Gastrocnemius medialis (tissue), 4 donors: Measurements from ENCODE around the gene TFCP2L1.

ENCODE experiments used
- CTCF ChIP-seq, 5 experiments: fragments of 450-650 bp in 3 of 5; fragments of 200-600 bp in 2 of 5; sonication (generic) in 2 of 5; IDR thresholded peaks in 4 of 5; conservative IDR thresholded peaks in 1 of 5; 1 replicate in 4 of 5; 2 replicates in 1 of 5; pipeline ENCODE4 v1.5.1; 2016 to 2019; ENCODE audit warnings: antibody characterized with exemption in 5 of 5, mild to moderate bottlenecking in 3 of 5, moderate library complexity in 3 of 5
- POLR2A ChIP-seq, 2 donors: fragments of 450-650 bp; IDR thresholded peaks; one replicate each; pipeline ENCODE4 v1.6.1; 2017; ENCODE audit warnings: antibody characterized with exemption in 2 of 2, mild to moderate bottlenecking in 2 of 2, moderate library complexity in 2 of 2

GRCh38 chr2:121289271-121289670 is 4.3 kb upstream of the TFCP2L1 start:
- TF ChIP-seq CTCF (IDR thresholded peaks at IDR 0.05 in 4 of 5, conservative IDR thresholded peaks at IDR 0.05 in 1 of 5) = no peak
- TF ChIP-seq POLR2A (IDR thresholded peaks at IDR 0.05) = no peak
